Lung microvascular endothelial cell (primary cell): Measurements from ENCODE around the gene MAPK10. TPM values are rescaled to one million over a fixed set of nuclear protein-coding genes. Genes with fewer than 3 reads are reported as not detected.
A peak's percentile ranks its signal among the peaks of the same experiment; 100 is the strongest.
"Not testable (repeated sequence)": the region's sequence is repeated elsewhere in the genome, so short reads cannot be mapped to it uniquely, and the experiment has no call there.

Experiments used
- DNase-seq, 2 donors: peaks; one replicate each; pipeline versions ENCODE4 v3.0.0 to v3.0.0-alpha.2; 2010; ENCODE audit warnings: low read depth in 2 of 2
- total RNA-seq: library from RNA; depleted of rRNA; stranded (reverse); fragments of >200 nt; gene quantifications from 2 replicates; pipeline ENCODE4 v1.2.1, GENCODE V29; 2014

Gene MAPK10
- total RNA-seq, 1 donor from 2014 or later: under 0.01 TPM

DNA sequence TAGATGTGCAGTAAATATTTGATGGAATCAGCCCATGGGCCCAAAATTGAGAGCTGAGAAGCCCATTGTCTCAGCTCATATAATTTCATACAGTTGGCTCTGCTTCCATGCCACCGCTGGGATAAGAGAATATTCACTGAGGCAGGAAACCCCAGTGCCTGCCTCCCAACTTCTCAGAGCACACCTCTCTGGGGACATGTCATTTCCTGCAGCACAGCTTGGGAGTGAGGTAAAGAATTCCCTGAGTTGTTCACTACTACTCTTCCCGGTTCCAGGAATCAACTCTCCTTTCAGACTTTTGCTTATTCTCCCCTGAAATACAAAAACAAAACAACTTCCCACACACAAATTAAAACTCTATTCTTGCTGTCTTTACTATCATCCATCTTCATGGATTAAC, 389.3 kb downstream of the MAPK10 start:
- DNase-seq: peak in 1 of 2 donors; percentile 41

DNA sequence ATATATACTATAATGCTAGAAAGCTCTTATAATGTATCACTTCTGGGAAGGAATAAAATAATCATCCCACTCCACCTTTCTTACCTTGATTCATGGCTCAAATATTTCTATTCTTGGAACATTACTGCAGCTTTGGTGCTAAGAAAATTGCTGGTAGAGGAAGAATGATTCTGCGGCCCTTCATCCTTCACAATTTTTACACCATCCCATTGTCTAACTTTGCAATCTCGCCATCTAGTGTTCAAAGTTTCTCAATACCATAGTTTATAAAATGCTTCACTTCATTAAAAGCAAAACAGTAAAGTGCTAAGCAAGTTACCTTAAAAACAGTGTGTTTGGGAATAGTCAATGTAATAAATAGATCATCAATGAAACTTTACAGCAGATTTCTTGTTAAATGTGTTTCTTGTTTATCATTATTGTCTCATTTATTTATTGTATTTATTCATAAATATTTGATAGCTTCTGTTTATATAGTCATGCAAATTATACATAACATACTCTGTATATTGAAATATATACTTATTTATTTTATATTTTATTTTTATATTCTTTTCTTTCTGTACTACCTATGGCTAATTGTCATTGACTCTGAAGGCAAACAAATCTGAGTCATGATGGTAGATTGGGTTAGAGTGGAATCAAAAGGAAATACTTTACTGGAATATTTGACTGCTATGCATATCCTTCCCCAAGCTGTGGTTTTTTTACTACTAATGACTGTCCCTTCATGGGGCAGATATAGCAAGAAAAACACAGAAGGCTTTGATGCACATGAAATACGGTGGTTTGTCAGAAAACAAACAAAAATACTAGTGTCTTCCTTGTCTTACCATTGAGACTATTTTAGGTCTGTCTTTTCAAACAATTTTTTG, 390.7 kb downstream of the MAPK10 start:
- peak; percentile 76 to 78 for DNase-seq

DNA sequence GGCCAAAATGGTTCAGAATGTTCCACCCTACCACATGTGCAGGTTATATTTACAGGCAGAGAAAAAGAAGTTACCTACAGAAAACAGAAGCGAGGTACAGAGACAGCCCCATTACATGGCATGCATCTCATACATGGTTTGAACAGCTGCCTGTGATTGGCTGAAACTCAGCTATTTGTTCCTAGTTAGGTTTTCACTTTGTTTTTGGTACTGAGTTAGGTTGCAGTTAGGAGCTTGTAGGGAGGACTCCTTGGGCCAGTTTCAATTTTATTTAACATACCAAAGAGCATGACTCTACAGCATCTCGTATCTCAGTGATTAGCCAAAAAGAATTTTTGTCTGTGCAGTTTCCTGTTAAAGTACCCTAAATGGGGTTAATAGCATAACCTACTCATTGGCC, 392.0 kb downstream of the MAPK10 start:
- no peak for DNase-seq

DNA sequence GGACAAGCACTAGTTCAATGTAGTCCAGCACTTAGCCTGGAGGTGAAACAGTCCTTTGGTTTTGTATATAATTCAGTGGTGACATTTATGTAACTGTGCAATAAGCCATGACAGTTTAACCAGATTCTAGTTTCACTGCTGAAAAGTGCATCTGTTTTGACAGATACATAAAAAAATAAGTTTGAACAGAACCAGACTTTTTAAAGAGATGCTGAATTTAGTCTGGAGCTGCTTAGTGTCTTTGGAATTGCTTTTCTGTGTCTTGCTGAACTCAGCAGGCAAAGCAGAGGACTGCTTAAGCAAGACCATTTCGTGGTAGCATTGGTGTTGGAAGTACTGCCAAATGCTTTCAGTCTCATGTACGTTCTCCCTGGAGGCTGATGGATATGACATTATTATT, 393.5 kb downstream of the MAPK10 start:
- peak; percentile 14 to 27 for DNase-seq

DNA sequence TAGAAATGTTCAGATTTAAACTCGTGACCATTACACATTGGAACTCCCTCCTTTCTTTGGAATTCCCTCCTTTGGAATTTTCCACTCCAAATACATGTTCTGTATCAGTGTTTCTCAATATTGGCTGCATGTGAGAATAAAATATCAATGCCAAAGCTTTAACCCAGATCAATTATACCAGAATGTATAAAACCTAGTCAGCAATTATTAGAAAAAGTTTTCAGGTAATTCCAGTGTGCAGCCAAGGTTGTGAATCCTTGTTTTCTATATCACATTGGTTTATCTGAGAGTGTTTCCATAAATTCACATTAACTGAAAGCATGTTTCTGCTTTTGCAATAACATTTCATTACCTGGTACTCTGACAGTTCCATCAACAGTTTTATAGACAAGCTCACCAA, 394.3 kb downstream of the MAPK10 start:
- no peak for DNase-seq

DNA sequence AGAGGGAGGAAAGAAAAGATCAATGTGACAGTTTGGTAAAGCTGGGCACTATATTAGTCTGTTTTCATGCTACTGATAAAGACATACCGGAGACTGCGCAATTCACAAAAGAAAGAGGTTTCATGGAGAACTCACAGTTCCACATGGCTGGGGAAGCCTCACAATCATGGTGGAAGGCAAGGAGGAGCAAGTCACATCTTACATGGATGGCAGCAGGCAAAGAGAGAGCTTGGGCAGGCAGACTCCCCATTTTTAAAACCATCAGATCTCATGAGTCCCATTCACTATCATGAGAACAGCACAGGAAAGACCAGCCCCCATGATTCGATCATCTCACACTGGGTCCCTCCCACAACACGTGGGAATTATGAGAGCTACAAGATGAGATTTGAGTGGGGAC, 394.8 kb downstream of the MAPK10 start:
- not testable (repeated sequence) for DNase-seq

DNA sequence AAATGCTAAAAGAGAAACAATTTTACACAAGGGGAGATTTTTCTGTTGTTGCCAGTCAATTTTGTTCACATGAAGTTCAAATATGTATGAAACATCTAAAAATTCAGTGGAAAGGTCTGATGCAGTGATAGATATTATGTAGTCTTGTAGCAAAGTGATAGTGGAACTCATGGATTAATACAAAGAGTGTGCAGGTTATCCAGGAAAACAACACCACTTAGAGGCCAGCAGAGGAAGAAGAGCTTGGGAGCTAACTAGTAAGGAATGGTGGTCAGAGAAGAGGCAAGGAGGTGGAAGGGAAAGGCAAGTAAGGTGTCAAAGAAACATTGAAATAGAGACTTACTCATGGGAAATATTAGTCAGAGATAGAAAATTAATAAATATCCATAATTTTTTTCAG, 395.6 kb downstream of the MAPK10 start:
- DNase-seq: peak; percentile 19 to 31

DNA sequence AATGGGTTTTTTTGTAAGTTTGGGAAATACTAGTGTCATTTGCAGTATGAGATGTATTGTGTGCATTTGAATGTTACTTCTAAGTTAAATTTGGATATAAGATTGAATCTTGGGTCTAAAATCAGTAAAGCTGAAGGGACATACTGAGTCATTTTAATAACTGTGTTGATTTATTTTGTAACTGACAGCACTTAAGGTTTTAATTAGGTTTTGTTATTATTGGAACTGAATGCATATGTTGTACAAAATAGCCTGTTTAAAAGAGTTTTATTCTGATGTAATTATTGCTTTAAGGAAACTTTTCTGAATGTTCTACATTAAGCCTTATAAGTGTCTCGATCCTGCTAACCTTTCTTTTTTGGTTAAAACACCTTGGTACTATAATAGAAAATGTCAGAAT, 396.6 kb downstream of the MAPK10 start:
- no peak for DNase-seq

DNA sequence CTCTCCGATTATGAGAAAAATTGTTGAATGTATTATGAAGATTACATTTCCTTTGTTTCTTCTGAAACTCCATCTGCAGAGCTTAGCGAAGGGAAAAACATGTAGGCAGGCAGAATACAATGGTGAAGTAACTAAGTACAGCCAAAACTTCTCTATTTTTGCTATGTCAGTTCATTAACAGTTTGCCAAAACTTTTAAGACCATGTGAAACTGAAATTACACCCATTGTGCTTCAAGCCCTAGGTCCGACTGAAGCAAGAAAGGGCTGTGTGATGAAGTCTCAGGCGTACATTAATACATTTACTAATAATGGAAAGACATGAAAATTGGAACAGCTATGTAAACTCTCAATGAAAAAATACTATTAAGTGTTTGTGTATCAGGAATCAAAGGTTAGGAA, 398.0 kb downstream of the MAPK10 start:
- no peak for DNase-seq

DNA sequence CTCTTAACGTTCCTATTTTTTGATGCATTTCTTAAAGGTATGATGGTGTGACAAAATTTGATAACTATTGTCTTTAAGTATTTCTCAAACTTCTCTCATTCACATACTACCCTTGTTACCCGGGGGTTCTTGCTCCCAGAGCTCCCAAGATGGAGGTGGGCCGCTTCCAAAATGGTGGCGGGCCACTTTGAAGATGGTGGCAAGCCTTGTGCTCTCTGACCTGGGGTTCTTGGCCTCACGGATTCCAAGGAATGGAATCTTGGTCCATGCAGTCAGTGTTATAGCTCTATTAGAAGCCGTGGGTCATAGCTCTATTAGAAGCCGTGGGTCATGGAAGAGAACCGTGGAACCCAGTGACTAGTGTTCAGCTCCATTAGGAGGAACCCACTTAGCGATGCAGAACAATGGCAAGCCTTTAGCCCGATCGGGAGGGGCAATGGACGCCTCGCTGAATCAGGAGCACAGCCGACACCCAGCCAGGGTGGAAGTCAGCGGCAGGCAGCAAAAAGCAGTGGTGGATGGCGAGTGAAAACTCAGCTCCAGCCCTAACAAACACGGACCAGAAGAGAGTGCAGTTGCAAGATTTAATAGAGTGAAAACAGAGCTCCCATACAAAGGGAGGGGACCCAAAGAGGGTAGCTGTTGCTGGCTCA, 403.4 kb downstream of the MAPK10 start:
- DNase-seq: no peak

DNA sequence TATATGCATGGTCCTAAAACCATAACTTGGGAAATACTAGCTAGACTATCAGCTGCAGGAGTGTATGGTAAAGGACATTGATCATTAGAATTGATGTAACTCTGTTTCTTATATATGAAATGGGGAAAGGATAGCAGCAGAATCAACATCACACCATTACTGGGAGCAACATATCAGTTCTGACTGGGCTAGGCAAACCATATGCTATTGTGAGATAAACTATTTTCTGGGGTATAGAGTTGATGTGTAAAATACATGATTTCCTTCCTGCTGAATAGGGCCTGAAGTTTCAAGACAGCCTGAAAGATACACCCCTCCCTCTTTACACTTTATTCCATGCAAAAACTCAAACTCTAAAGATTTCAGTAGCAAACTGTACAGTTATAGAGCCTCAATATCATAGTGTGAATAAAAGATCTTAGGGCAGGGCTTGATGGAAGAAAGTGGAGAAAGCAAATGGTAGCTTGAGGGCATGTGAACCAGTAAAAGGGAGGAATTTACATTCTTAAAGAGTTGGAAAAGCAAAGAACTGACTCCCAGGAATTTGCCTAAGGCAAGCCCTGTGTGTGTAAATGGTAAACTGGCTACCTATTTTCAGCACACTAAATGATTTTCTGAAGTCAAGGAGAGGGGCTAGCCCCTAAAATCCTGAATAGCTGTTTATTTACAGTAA, 404.1 kb downstream of the MAPK10 start:
- no peak for DNase-seq

DNA sequence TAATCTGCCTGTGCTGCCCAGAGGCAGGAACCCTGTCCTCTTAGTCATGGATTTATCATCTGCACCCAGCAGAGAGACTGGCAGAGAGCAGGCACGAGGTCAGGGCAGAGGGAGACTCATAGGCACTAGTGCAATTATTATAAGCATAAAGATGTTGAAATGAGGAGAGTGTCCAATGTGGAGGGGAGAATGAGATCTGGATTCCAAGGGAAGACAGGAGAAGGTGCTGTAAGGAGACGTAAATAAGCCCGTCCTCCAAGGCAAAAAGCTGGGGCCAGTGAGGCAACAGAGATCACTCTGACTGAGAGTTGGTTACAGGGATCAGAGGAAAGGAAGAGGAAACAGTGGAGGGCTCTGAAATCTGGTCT, 406.2 kb downstream of the MAPK10 start:
- peak in 1 of 2 donors; percentile 71 for DNase-seq

DNA sequence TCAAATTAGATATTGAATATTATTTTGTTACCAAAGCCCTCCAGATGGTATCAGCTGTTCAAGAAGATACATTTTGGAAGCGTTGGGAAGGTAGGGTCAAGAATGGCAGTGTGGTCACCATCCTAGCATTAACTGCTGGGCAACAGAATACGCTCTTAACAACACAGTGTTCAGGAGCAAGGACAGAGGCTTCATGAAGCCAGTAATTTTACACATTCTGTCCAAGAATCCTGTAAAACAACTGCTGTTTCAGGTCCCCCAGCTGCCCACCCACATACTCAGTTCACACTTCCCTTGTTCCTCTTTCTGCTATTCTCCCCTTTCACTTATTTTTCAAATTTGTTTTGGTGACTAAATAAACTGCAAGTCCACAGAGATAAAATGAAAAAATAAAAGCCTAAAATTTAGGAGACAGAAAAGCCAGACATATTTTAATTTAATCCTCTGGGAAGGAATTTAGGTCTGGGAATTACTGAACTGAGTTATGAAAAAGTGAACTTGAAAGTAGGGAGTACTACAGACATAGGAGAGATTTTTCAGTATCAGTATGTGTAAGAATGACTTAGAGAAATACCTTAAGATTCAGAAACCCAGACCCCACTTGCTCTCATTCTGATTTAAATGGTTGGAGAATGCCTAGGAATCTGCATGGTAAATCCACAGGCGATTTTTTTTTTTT, 406.7 kb downstream of the MAPK10 start:
- DNase-seq: peak in 1 of 2 donors; percentile 40

DNA sequence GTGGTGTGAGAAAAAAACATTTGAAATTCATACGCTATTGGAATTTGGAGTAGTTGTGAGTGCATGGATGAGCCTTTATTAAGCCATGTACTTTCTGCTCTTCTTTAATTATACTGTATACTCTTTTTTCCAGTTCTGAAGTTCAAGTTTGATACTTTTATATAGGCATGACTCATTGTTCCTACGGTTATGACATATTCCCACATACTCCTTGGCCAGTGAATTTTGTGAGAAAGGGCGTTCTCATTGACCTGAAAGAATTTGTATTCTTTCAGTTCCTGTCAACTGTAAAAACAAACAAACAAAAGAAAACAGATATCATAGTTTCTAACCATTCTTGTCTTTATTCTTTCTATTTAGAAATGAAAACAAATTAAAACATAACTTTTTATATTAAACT, 407.3 kb downstream of the MAPK10 start:
- DNase-seq: peak; percentile 51 to 91

DNA sequence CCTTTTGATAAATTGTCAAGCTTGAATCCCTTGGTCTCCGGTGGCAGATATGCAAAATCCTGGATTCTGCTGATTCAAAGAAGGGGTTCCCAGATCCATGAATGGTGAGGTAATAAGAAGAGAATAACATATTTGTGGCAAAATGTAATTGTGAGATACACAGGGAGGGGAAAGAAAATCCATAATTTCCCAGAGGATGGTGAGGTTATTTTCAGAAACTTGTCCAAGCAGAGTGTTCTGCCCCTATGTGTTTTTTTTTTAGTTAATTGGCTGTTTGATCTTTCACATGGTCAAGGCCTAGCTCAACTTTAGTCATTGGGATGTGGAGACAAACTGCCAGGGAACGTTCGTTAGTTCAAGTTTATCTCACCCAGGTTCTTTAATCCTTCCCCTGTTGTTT, 408.8 kb downstream of the MAPK10 start:
- DNase-seq: no peak

DNA sequence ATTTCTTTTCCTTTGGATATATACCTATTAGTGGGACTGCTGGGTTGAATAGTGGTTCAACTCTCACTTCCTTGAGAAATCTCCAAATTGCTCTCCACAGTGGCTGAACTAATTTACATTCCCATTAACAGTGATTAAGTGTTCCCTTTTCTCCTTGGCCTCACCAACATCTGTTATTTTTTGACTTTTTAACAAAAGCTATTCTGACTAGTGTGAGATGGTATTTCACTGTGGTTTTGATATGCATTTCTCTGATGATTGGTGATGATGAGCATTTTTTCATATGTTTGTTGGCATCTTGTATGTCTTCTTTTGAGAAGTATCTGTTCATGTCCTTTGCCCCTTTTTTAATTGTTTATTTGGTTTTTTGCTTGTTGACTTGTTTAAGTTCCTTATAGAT, 413.0 kb downstream of the MAPK10 start:
- DNase-seq: no peak

DNA sequence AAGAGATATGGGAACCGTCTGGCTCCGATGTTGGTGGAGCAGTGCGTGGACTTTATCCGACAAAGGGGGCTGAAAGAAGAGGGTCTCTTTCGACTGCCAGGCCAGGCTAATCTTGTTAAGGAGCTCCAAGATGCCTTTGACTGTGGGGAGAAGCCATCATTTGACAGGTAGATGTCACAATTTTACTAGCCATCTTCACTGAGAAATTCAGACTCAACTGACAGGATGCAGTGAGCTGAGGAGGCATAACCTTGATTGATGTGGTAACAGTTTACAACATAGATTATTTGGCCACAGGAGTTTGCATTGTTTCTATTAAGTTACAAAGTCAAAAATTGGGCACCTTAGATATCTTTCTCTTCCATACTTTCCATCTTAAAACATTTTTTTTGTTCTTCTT, 417.7 kb downstream of the MAPK10 start:
- no peak for DNase-seq

DNA sequence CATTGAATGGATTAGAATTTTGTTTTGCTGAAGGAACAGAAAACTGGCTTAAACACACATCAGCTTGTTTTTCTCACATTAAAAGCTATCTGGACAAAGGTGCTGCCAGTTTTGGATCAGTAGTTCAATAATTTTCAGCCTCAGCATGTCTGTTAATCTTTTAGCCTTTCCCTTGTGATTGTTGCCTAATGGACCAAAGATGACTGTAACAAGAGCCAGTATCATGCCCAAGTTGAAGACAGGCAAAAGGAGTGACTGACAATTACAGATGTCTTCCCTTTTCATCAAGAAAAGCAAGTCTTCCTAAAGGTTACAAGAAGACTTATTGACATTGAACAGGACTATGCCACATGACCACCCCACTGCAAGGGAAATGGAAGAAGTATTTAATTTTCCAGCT, 419.7 kb downstream of the MAPK10 start:
- no peak for DNase-seq
